DOHH2 (cell line): ENCODE measurements around the gene TANC1.

Experiments used
- H3F3A ChIP-seq: fragments of 200-600 bp; sonication (generic), shearing (Covaris generic); 2 replicates; pipeline ENCODE4 v1.6.0; 2016; ENCODE audit warnings: antibody characterized with exemption, mild to moderate bottlenecking; ENCODE audit not compliant: control insufficient read depth, insufficient read depth
- H3K27ac ChIP-seq: fragments of 200-600 bp; sonication (generic); 2 replicates; pipeline ENCODE4 v1.5.1; 2014; ENCODE audit warnings: low read depth, mild to moderate bottlenecking, low read length, moderate library complexity
- H3K27me3 ChIP-seq: fragments of 200-600 bp; sonication (generic); 2 replicates; pipeline ENCODE4 v1.6.1; 2014; ENCODE audit warnings: mild to moderate bottlenecking, low read length, mixed read lengths; ENCODE audit not compliant: control insufficient read depth
- H3K36me3 ChIP-seq: fragments of 200-600 bp; sonication (generic); 2 replicates; pipeline ENCODE4 v1.6.1; 2014; ENCODE audit warnings: mild to moderate bottlenecking, low read length, moderate library complexity, mixed read lengths; ENCODE audit not compliant: control insufficient read depth
- H3K4me1 ChIP-seq: fragments of 200-600 bp; sonication (generic); 2 replicates; pipeline ENCODE4 v1.6.1; 2014; ENCODE audit warnings: mild to moderate bottlenecking, low read length, mixed read lengths; ENCODE audit not compliant: control insufficient read depth
- H3K4me2 ChIP-seq: fragments of 200-600 bp; sonication (generic); 2 replicates; pipeline ENCODE4 v1.6.0; 2014; ENCODE audit warnings: mild to moderate bottlenecking, low read length, moderate library complexity
- H3K4me3 ChIP-seq: fragments of 200-600 bp; sonication (generic); 2 replicates; pipeline ENCODE4 v1.5.1; 2014; ENCODE audit warnings: mild to moderate bottlenecking, low read length, mixed read lengths
- H3K79me2 ChIP-seq: fragments of 200-600 bp; sonication (generic); 2 replicates; pipeline ENCODE4 v1.6.1; 2014; ENCODE audit warnings: mild to moderate bottlenecking, low read length, mixed read lengths; ENCODE audit not compliant: control insufficient read depth
- H3K9me2 ChIP-seq: fragments of 200-600 bp; sonication (generic); replicated peaks from 2 replicates; pipeline ENCODE4 v1.6.1; 2014; ENCODE audit warnings: mild to moderate bottlenecking, low read length, mixed read lengths; ENCODE audit not compliant: control insufficient read depth
- H3K9me3 ChIP-seq: fragments of 200-600 bp; sonication (generic); 2 replicates; pipeline ENCODE4 v1.6.1; 2014; ENCODE audit warnings: antibody characterized with exemption, low read length, mixed read lengths; ENCODE audit not compliant: control insufficient read depth, insufficient read depth
- H4K20me1 ChIP-seq: fragments of 200-600 bp; sonication (generic); 2 replicates; pipeline ENCODE4 v1.6.0; 2014; ENCODE audit warnings: low read depth, mild to moderate bottlenecking, antibody characterized with exemption, low read length, moderate library complexity; ENCODE audit not compliant: control insufficient read depth, insufficient read depth
- EZH2phosphoT487 ChIP-seq: fragments of 200-600 bp; sonication (generic); IDR thresholded peaks from 2 replicates; pipeline ENCODE4 v1.6.1; 2017; ENCODE audit warnings: borderline replicate concordance, mild to moderate bottlenecking, antibody characterized with exemption, low read length, moderate library complexity, mixed read lengths
- TF ChIP-seq, protein P1 (sequence below): fragments of 200-600 bp; sonication (generic); IDR thresholded peaks from one replicate; pipeline ENCODE4 v1.5.1; 2014; ENCODE audit warnings: antibody characterized with exemption, mild to moderate bottlenecking, low read depth, low read length; ENCODE audit not compliant: poor library complexity, severe bottlenecking

Gene TANC1

GRCh38 chr2:159086342-159086741 is 117.9 kb downstream of the TANC1 start:
- H3F3A ChIP-seq, result no peaks in the 10 kb centered on the region
- no peaks in the 10 kb centered on the region for H3K9me3 ChIP-seq
- H4K20me1 ChIP-seq, result no peaks in the 10 kb centered on the region
- H3K36me3 ChIP-seq, result no peaks in the 10 kb centered on the region
- no peaks in the 10 kb centered on the region for H3K9me2 ChIP-seq
- H3K79me2 ChIP-seq, result no peaks in the 10 kb centered on the region
- peaks cover 11% of the 10 kb centered on the region for H3K4me1 ChIP-seq
- no peak overlapping the region for H3K4me3 ChIP-seq
- no peaks in the 10 kb centered on the region for H3K27me3 ChIP-seq
- H3K27ac ChIP-seq, result no peak overlapping the region
- no peak overlapping the region for H3K4me2 ChIP-seq
- no peak for TF ChIP-seq EZH2phosphoT487
- TF ChIP-seq, protein P1, sequence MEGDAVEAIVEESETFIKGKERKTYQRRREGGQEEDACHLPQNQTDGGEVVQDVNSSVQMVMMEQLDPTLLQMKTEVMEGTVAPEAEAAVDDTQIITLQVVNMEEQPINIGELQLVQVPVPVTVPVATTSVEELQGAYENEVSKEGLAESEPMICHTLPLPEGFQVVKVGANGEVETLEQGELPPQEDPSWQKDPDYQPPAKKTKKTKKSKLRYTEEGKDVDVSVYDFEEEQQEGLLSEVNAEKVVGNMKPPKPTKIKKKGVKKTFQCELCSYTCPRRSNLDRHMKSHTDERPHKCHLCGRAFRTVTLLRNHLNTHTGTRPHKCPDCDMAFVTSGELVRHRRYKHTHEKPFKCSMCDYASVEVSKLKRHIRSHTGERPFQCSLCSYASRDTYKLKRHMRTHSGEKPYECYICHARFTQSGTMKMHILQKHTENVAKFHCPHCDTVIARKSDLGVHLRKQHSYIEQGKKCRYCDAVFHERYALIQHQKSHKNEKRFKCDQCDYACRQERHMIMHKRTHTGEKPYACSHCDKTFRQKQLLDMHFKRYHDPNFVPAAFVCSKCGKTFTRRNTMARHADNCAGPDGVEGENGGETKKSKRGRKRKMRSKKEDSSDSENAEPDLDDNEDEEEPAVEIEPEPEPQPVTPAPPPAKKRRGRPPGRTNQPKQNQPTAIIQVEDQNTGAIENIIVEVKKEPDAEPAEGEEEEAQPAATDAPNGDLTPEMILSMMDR, result no peak

- Histone ChIP-seq H3K4me1 (peaks cover 16% of the 10 kb centered on the region), H3K27ac (no peak overlapping the region), H3K4me3 (no peak overlapping the region), H3K9me2 (no peaks in the 10 kb centered on the region), H3K9me3 (no peaks in the 10 kb centered on the region), H3K27me3 (no peaks in the 10 kb centered on the region), H4K20me1 (no peaks in the 10 kb centered on the region), H3K4me2 (no peak overlapping the region), H3K36me3 (no peaks in the 10 kb centered on the region), H3F3A (no peaks in the 10 kb centered on the region), H3K79me2 (no peaks in the 10 kb centered on the region)
- TF ChIP-seq, protein P1, result no peak
- no peak for TF ChIP-seq EZH2phosphoT487
Measured at GRCh38 chr2:159086826-159087225, 118.4 kb downstream of the TANC1 start.

DNA sequence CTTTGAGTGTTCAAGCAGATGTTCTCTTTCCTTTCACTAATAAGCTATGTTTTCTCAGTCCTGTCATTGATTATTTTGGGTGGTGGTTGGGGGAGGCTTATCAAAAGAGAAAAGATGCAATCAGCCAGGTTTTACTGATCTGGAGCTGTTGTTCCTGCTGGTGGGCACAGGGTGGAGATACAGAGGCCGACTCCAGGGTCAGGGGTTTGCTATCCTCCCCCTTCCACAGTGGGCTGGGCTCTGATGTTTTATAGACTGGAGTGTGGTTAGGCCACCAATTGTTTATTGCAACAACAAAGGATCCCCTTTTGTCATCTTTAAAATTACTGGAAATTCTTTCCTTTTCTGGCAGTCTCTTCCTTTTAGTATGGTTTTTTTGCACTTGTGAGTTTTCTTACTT is 120.5 kb downstream of the TANC1 start:
- Histone ChIP-seq H3K4me1 (peaks cover 37% of the 10 kb centered on the region), H3F3A (no peaks in the 10 kb centered on the region), H3K9me3 (no peaks in the 10 kb centered on the region), H4K20me1 (no peaks in the 10 kb centered on the region), H3K27me3 (no peaks in the 10 kb centered on the region), H3K4me2 (no peak overlapping the region), H3K79me2 (no peaks in the 10 kb centered on the region), H3K9me2 (no peaks in the 10 kb centered on the region), H3K36me3 (no peaks in the 10 kb centered on the region), H3K4me3 (no peak overlapping the region), H3K27ac (no peak overlapping the region)
- no peak for TF ChIP-seq EZH2phosphoT487
- TF ChIP-seq, protein P1, result no peak

DNA sequence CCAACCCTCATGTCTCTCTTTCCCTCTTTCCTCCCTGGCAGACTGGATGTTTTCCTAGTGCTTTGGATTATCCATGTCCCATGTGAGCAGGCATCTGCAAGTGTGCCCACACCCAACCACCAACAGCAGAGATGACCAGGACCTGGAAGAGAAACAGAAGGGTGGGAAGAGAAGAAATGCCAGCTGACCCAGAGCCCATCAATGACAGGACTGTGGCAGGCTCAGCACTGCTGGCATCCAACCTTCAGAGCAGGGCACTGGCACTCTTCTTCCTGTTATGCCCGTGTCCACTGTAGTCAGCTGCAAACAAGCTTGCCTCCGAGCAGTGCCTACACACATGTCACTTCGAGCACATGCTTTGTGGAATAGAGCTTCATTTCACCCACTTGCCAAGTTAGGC is 121.1 kb downstream of the TANC1 start:
- no peaks in the 10 kb centered on the region for H3K79me2 ChIP-seq
- H3K4me1 ChIP-seq, result peaks cover 41% of the 10 kb centered on the region
- H3K4me2 ChIP-seq, result no peak overlapping the region
- no peaks in the 10 kb centered on the region for H3K9me2 ChIP-seq
- H4K20me1 ChIP-seq, result no peaks in the 10 kb centered on the region
- no peaks in the 10 kb centered on the region for H3F3A ChIP-seq
- no peaks in the 10 kb centered on the region for H3K36me3 ChIP-seq
- H3K27me3 ChIP-seq, result no peaks in the 10 kb centered on the region
- H3K9me3 ChIP-seq, result no peaks in the 10 kb centered on the region
- H3K27ac ChIP-seq, result no peak overlapping the region
- no peak overlapping the region for H3K4me3 ChIP-seq
- TF ChIP-seq, protein P1, result no peak
- TF ChIP-seq EZH2phosphoT487, result no peak
